Natural killer cell treated with Interleukin-12 subunit alpha and Interleukin-12 subunit beta and Interleukin-15 and Interleukin-18, amount 100 ng/mL, for 72 hours (primary cell): Measurements from ENCODE around the gene HDAC7. TPM values are rescaled to one million over a fixed set of nuclear protein-coding genes. Genes with fewer than 3 reads are reported as not detected.
A peak's percentile ranks its signal among the peaks of the same experiment; 100 is the strongest.

Source experiments
- ATAC-seq, 2 donors: fragments of 150-1000 bp; cut with Tn5 transposase in 1 of 2; sonication (Bioruptor Pico), chemical (Tn5 transposase) in 1 of 2; 2 replicates each; pipeline ENCODE4 v1.10.0; 2021
- DNase-seq: peaks from one replicate; pipeline ENCODE4 v3.0.0; 2022; ENCODE audit warnings: low spot score
- H3K27ac Mint-ChIP-seq, 2 donors: 1 replicate in 1 of 2; 2 replicates in 1 of 2; pipeline ENCODE4 v1.8.0; 2022; ENCODE audit warnings: mixed read lengths in 2 of 2, mild to moderate bottlenecking in 1 of 2, moderate library complexity in 1 of 2
- H3K27me3 Mint-ChIP-seq, 2 donors: 1 replicate in 1 of 2; 2 replicates in 1 of 2; pipeline ENCODE4 v1.8.0; 2022; ENCODE audit warnings: mixed read lengths in 2 of 2
- H3K36me3 Mint-ChIP-seq: one replicate; pipeline ENCODE4 v1.8.0; 2022; ENCODE audit warnings: mixed read lengths
- H3K4me1 Mint-ChIP-seq, 2 donors: 1 replicate in 1 of 2; 2 replicates in 1 of 2; pipeline ENCODE4 v1.8.0; 2022; ENCODE audit warnings: low read depth in 2 of 2, mixed read lengths in 2 of 2, mild to moderate bottlenecking in 1 of 2
- H3K4me3 Mint-ChIP-seq: one replicate; pipeline ENCODE4 v1.8.0; 2022; ENCODE audit warnings: mixed read lengths
- H3K9me3 Mint-ChIP-seq: 2 replicates; pipeline ENCODE4 v1.8.0; 2022; ENCODE audit warnings: mixed read lengths
- total RNA-seq, 2 donors: library from RNA; stranded (reverse); gene quantifications; one replicate each; pipeline ENCODE4 v1.2.3, GENCODE V29; 2022

HDAC7 gene
- total RNA-seq, 2 donors from 2014 or later = 127 to 176 TPM

- ATAC-seq = no peak
- Mint-ChIP-seq H3K36me3 (peaks cover 11% of the 10 kb centered on the region), H3K27me3 (no peaks in the 10 kb centered on the region), H3K4me1 (peaks cover 5 to 15% of the 10 kb centered on the region in 2 donors), H3K4me3 (no peak overlapping the region), H3K9me3 (no peaks in the 10 kb centered on the region), H3K27ac (peak overlapping the region; percentile 59 to 71)
- no peak for DNase-seq
Measured at GRCh38 chr12:47785887-47786661, 33.6 kb downstream of the HDAC7 start.

DNA sequence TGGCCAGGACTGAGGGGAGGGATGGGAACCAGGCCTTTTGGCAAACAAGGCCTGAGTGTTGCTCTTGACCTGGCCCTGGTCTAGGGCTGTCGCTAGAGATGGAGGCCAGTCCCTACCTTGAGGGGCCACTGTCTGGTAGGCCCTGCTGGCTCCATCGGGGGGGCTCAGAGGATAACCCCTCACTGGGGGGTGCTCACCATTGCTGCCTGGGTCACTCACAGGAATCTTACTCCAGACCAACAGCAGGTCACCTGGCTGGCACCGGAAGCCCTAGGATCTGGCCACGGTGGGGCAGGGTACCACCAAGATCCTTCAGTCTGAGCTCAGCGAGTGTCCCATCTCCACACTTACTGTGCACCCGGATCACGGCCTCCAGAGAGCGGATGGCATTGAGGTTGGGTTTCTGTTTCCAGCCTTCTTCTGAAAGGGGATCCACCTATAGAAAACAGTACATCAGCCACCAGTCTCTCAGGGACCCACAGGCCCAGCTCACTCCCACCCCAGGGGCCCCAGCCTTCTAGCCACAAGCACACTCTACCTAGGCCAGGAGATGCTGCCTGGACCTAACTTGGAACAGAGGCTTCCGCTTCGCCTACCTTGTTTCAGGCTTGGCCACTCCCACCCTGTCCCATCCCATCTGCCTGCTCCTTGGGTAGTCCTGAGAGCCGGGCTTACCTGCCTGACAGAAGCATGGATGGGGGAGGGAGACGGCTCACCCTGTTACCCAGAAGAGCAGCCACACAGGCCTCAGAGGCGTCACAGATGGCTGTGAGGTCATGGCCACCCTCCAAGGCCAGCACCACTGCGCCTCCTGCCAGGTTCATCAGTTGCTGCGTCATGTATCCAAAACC lies 34.4 kb downstream of the HDAC7 start:
- H3K4me1 Mint-ChIP-seq = peaks cover 5 to 13% of the 10 kb centered on the region in 2 donors
- peak overlapping the region in 1 of 2 donors; percentile 79 for H3K27ac Mint-ChIP-seq
- H3K27me3 Mint-ChIP-seq = no peaks in the 10 kb centered on the region

GRCh38 chr12:47783821-47784819 lies 35.6 kb downstream of the HDAC7 start:
- Mint-ChIP-seq H3K9me3 (no peaks in the 10 kb centered on the region), H3K4me1 (peaks cover 6 to 16% of the 10 kb centered on the region in 2 donors), H3K27ac (peak overlapping the region in 1 of 2 donors; percentile 79), H3K27me3 (no peaks in the 10 kb centered on the region), H3K4me3 (no peak overlapping the region), H3K36me3 (peaks cover 11% of the 10 kb centered on the region)
- ATAC-seq (no peak), DNase-seq (no peak)

More for the DNA sequence above, 34.4 kb downstream of the HDAC7 start:
- Mint-ChIP-seq H3K4me3 (no peak overlapping the region), H3K9me3 (no peaks in the 10 kb centered on the region), H3K36me3 (peaks cover 11% of the 10 kb centered on the region)
- ATAC-seq (no peak), DNase-seq (no peak)

DNA sequence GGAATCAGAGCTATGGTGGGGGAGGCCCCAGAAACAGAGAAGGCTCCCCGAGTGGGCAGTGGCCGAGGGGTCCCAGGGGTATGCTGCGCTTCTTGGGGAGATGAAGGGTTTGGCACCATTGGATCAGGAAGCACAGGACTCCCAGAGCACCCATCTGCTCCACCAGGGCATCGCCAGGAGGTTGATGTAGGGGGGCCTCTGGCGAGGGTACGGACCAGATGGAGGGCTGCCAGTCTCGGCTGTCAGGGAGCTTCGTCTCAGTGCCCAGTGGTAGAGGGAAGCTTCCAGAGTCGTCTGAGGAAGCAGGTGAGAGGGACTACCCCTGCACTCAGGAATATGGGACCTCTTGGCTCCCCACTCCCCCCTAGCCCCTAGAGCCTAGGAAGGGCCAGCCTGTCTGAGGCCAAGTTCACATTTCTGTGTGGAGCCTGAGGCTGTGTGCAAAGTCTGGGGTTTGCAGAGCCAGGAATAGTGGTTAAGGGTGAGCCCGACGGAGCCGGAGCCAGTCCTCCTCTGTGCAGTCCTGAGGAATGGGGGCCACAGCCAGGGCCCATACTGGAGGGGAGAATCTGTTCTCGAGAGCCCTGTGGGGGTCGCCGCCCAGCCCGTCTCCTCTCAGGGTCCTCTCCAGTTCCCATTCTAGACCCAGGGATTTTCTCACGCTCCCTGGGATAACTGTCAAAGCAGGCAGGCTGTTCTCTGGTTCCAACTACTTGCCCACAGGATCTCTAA lies 36.5 kb downstream of the HDAC7 start:
- DNase-seq (no peak), ATAC-seq (no peak)
- peak overlapping the region in 1 of 2 donors; percentile 66 for H3K27ac Mint-ChIP-seq
- no peak overlapping the region for H3K4me3 Mint-ChIP-seq
- H3K9me3 Mint-ChIP-seq = no peaks in the 10 kb centered on the region
- no peaks in the 10 kb centered on the region for H3K27me3 Mint-ChIP-seq
- peaks cover 8 to 15% of the 10 kb centered on the region in 2 donors for H3K4me1 Mint-ChIP-seq
- H3K36me3 Mint-ChIP-seq = peaks cover 6% of the 10 kb centered on the region

DNA sequence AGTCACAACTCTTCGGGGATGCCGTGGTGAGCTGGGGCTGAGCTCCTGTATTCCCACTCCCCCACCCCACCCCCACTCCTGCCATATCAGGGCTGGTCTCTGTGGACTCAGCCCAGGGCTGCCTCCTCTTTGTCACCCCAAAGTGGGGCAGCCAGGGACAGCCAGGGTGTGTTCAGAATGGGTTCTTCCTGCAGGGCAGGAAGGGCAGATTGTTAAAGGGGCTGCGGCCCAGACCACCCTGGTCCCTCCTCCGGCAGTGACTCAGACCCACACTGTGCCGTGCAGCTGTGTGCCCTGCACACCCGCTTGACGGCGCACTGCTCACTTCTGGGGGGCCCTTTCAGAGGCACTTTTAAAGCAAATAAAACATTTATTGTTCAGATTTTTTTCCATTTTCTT lies 37.3 kb downstream of the HDAC7 start:
- Mint-ChIP-seq H3K36me3 (no peaks in the 10 kb centered on the region), H3K4me1 (peaks cover 14 to 20% of the 10 kb centered on the region in 2 donors), H3K27me3 (no peaks in the 10 kb centered on the region), H3K4me3 (no peak overlapping the region), H3K9me3 (no peaks in the 10 kb centered on the region), H3K27ac (peak overlapping the region in 1 of 2 donors; percentile 77)
- ATAC-seq = no peak
- DNase-seq = no peak

GRCh38 chr12:47781479-47782371 lies 38.0 kb downstream of the HDAC7 start:
- Mint-ChIP-seq H3K27me3 (no peaks in the 10 kb centered on the region), H3K4me3 (no peak overlapping the region)

DNA sequence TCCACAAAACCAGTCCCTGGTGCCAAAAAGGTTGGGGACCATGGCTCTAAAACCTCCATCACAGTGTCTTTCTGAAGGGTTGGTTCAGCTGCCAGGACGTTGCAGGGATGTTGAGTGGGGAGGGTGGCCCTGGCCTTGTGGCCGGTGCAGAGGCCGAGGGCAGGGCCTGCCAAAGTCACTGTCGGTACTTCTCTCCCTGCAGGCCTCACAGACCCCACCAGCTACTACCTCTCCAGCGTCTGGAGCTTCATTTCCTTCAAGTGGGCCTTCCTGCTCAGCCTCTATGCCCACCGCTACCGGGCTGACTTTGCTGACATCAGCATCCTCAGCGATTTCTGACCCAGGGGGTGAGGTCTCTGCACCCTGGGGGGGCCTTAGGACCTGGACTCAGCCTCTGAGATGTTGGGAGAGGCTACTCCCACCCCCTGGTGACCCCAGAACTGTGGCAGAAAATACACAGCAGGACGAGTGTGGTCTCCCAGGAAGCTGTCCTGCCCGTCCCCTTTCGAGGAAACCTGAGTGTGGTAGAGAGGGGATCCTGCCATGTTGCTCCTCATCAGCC lies 39.7 kb downstream of the HDAC7 start:
- H3K4me1 Mint-ChIP-seq = peaks cover 19 to 27% of the 10 kb centered on the region in 2 donors
- no peak overlapping the region for H3K27ac Mint-ChIP-seq
- no peak overlapping the region for H3K4me3 Mint-ChIP-seq
- no peaks in the 10 kb centered on the region for H3K27me3 Mint-ChIP-seq
- no peak for DNase-seq
- no peak for ATAC-seq
- H3K36me3 Mint-ChIP-seq = no peaks in the 10 kb centered on the region
- H3K9me3 Mint-ChIP-seq = no peaks in the 10 kb centered on the region

More at GRCh38 chr12:47781479-47782371, 38.0 kb downstream of the HDAC7 start:
- Mint-ChIP-seq H3K27ac (peak overlapping the region in 1 of 2 donors; percentile 77), H3K4me1 (peaks cover 14 to 20% of the 10 kb centered on the region in 2 donors), H3K9me3 (no peaks in the 10 kb centered on the region), H3K36me3 (no peaks in the 10 kb centered on the region)
- DNase-seq = no peak
- ATAC-seq = no peak

GRCh38 chr12:47779301-47779942 lies 40.3 kb downstream of the HDAC7 start:
- no peaks in the 10 kb centered on the region for H3K36me3 Mint-ChIP-seq
- no peak overlapping the region for H3K4me3 Mint-ChIP-seq
- DNase-seq (peak; percentile 89), ATAC-seq (peak; percentile 80 to 85)
- peaks cover 25 to 29% of the 10 kb centered on the region in 2 donors for H3K4me1 Mint-ChIP-seq
- no peaks in the 10 kb centered on the region for H3K27me3 Mint-ChIP-seq
- peak overlapping the region in 1 of 2 donors; percentile 14 for H3K27ac Mint-ChIP-seq
- no peaks in the 10 kb centered on the region for H3K9me3 Mint-ChIP-seq

DNA sequence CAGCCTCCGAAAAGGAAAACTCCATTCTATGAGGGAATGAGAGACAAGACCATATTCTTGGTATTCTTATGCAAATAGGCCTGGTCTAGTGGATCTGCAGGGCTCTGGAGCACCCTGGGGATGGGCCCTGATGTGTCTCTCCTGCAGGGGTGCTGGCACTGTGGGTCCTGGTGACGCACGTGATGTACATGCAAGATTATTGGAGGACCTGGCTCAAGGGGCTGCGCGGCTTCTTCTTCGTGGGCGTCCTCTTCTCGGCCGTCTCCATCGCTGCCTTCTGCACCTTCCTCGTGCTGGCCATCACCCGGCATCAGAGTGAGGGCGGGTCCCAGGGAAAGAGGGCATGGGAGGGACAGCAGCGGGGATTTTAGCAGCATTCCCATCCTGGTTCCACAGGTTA lies 40.8 kb downstream of the HDAC7 start:
- no peaks in the 10 kb centered on the region for H3K27me3 Mint-ChIP-seq
- DNase-seq (no peak), ATAC-seq (no peak)
- no peak overlapping the region for H3K4me3 Mint-ChIP-seq
- no peaks in the 10 kb centered on the region for H3K9me3 Mint-ChIP-seq
- no peaks in the 10 kb centered on the region for H3K36me3 Mint-ChIP-seq
- peaks cover 28 to 30% of the 10 kb centered on the region in 2 donors for H3K4me1 Mint-ChIP-seq
- peak overlapping the region in 1 of 2 donors; percentile 14 for H3K27ac Mint-ChIP-seq

GRCh38 chr12:47777741-47778558 lies 41.8 kb downstream of the HDAC7 start:
- Mint-ChIP-seq H3K27me3 (no peaks in the 10 kb centered on the region), H3K27ac (no peak overlapping the region), H3K9me3 (no peaks in the 10 kb centered on the region), H3K36me3 (no peaks in the 10 kb centered on the region), H3K4me1 (peaks cover 27 to 34% of the 10 kb centered on the region in 2 donors), H3K4me3 (no peak overlapping the region)
- DNase-seq = no peak
- ATAC-seq = no peak

DNA sequence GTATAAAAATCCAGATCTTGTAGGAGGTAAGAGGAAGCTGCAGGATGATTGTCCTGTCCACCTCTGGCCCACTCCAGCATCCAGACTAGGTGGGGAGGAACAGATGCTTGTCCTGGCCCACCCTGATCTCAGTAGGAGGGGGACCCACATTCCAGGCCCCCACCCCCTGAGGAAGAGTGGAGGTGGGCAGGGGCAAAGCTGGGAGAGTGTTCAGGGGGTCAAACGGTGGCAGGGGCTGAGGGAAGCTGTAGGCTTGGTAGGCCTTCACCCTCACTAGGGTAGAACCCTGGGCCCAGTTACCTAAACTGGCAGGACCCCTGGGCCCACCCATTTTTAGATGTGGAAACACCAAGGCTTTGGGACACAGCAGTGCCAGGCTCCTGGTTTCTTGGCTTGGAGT lies 42.6 kb downstream of the HDAC7 start:
- Mint-ChIP-seq H3K9me3 (no peaks in the 10 kb centered on the region), H3K4me1 (peaks cover 28 to 33% of the 10 kb centered on the region in 2 donors), H3K27me3 (peaks cover 0 to 3% of the 10 kb centered on the region in 2 donors), H3K36me3 (no peaks in the 10 kb centered on the region), H3K4me3 (no peak overlapping the region), H3K27ac (peak overlapping the region in 1 of 2 donors; percentile 22)
- ATAC-seq (no peak), DNase-seq (no peak)
